Measurements from ENCODE around the gene OBP2A.

DNA sequence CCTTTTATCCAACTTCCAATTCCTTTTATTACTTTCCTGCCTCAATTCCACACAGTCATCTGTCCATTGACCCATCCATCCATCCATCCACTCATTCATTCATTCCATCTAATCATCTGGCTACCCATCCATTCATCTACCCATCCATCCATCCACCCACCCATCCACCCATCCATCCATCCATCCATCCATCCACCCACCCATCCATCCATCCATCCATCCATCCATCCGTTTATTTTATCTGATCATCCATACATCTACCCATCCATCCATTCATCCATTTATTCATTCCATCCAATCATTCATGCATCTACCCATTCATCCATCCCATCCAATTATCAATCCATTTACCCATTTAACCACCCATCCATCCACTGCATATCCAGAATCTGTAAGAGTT lies 27.2 kb downstream of the OBP2A start:
- TF ChIP-seq POLR2A (IDR thresholded peaks at IDR 0.05) (no peak), POLR2AphosphoS5 (IDR thresholded peaks at IDR 0.05) (no peak)
- TF ChIP-seq, protein P1, sequence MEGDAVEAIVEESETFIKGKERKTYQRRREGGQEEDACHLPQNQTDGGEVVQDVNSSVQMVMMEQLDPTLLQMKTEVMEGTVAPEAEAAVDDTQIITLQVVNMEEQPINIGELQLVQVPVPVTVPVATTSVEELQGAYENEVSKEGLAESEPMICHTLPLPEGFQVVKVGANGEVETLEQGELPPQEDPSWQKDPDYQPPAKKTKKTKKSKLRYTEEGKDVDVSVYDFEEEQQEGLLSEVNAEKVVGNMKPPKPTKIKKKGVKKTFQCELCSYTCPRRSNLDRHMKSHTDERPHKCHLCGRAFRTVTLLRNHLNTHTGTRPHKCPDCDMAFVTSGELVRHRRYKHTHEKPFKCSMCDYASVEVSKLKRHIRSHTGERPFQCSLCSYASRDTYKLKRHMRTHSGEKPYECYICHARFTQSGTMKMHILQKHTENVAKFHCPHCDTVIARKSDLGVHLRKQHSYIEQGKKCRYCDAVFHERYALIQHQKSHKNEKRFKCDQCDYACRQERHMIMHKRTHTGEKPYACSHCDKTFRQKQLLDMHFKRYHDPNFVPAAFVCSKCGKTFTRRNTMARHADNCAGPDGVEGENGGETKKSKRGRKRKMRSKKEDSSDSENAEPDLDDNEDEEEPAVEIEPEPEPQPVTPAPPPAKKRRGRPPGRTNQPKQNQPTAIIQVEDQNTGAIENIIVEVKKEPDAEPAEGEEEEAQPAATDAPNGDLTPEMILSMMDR (IDR thresholded peaks at IDR 0.05) = no peak
